Measurements from ENCODE around the gene CFL2. TPM values are rescaled to one million over a fixed set of nuclear protein-coding genes. Genes with fewer than 3 reads are reported as not detected.

Gene CFL2
- total RNA-seq, 1 experiment from 2014 or later: 55.2 TPM

DNA sequence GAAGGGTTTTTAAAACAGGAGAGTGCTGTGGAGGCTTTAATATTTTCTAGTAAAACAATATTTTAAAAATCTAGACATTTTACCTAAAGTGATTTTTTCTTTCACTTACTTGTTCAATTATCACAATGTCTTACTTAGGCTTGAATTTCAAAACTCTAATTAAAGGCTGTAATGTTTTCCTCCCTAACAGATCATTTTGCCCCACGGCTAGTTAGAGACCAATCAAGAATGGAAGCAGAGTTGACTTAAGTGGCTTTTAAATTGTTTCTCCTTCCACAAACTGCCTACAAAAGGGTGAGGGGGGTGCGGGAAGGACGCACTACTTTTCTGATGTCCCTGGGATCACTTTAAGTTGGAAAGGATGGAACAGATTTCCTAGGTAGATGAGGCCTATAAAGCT, 9.5 kb upstream of the CFL2 start:
- TF ChIP-seq, protein P1, sequence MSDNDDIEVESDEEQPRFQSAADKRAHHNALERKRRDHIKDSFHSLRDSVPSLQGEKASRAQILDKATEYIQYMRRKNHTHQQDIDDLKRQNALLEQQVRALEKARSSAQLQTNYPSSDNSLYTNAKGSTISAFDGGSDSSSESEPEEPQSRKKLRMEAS (IDR thresholded peaks at IDR 0.05): no peak
- no peaks in the 10 kb centered on the region for H3K9me3 ChIP-seq (ENCODE audit: control insufficient read depth in 1 of 2, insufficient read depth in 1 of 2, low read depth in 1 of 2, low read length in 2 of 2)
- intact Hi-C loops (cut with micrococcal nuclease): loop anchor here (2.0 kb wide), 1 partner anchor 51 kb away; no protein-coding TSS in a partner anchor
- H3K79me2 ChIP-seq (ENCODE audit: insufficient read depth, low read length): no peaks in the 10 kb centered on the region
- no peak overlapping the region for H3K4me3 ChIP-seq (replicated peaks in 1 of 2; ENCODE audit: low read depth in 1 of 2, low read length in 2 of 2)
- CTCF ChIA-PET: interaction anchor here (1.2 kb wide), 1 partner anchor 22 kb away, joined by 5 read pairs; no protein-coding TSS in a partner anchor
- no peaks in the 10 kb centered on the region for H3K9me2 ChIP-seq (ENCODE audit: insufficient read depth)
- POLR2A ChIA-PET: no interaction called here
- no peak overlapping the region for H3K27ac ChIP-seq (ENCODE audit: low read depth, low read length)
- peaks cover 8 to 12% of the 10 kb centered on the region in 2 experiments; a peak in 3 of 4 replicates for H3K4me1 ChIP-seq (ENCODE audit: control insufficient read depth in 1 of 2, insufficient read depth in 2 of 2, low read length in 2 of 2)
- H4K20me1 ChIP-seq (ENCODE audit: insufficient read depth): no peaks in the 10 kb centered on the region
- RAD21 ChIA-PET (ENCODE audit: low non-redundant PET in 1 of 2, low total read pairs in 2 of 2, uncharacterized antibody in 2 of 2, unreplicated experiment in 2 of 2): no interaction called here
- BruUV-seq (replicated peaks): no TSS peak
- no peaks in the 10 kb centered on the region for H3K27me3 ChIP-seq (ENCODE audit: insufficient read depth, low read length)
- no peak overlapping the region for H3K4me2 ChIP-seq (ENCODE audit: low read length)
- no peaks in the 10 kb centered on the region for H3K36me3 ChIP-seq (ENCODE audit: control insufficient read depth in 1 of 2, insufficient read depth in 2 of 2, low read length in 2 of 2)
- no peak for DNase-seq (ENCODE audit: low read depth, low spot score)
- H2AFZ ChIP-seq (ENCODE audit: low read depth, low read length, poor library complexity, severe bottlenecking): no peak overlapping the region
- no peak for ATAC-seq
- no peak overlapping the region for H3K9ac ChIP-seq (ENCODE audit: low read length)

DNA sequence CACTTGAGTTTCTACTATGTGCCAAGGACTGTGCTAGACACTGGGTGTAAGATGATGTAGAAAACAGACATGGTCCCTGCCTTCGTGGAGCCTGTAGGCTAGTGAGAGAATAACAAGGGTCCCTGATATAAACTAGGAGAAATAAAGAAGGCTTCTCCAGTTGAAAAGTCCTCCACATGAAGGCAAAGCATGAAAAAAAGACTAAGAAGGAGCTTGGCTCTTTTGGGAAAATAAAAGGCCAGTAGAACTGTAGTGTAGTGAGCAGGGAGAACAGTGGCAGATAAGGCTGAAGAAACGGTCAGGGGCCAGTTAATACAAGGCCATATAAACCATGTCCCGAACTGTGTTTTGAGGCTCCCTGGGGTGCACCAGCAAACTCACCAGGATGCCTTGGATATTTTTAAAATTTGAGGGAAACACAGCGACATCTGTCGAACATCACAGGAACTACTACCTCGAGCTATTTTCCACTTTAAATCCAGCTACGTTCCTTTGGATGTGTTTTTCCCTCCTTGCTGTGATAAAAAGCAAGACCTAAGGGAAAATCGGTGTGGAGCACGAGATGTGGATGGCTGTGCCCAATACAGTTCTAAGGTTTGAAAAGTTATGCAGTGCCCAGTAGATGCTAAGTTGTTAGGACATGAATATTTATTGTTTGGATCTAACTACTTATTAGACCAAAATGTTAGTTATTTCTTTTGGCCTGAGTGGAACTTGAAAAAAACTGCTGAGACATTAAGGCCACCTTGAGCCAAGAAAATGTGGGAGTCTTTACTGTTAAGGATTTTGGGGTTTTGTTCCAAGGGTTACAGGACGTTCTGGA, 8.5 kb upstream of the CFL2 start:
- BruUV-seq (replicated peaks): no TSS peak
- peak overlapping the region; percentile 72 for H2AFZ ChIP-seq (ENCODE audit: low read depth, low read length, poor library complexity, severe bottlenecking)
- no peaks in the 10 kb centered on the region for H3K79me2 ChIP-seq (ENCODE audit: insufficient read depth, low read length)
- ChIA-PET CTCF (interaction anchor here (0.6 to 2.2 kb wide), 21 partner anchors 8 to 342 kb away, joined by 3 to 36 read pairs (median 5); partner anchors contain the start of gene CFL2), POLR2A (interaction anchor here (0.9 to 1.9 kb wide), 4 partner anchors 9 to 30 kb away, joined by 3 to 5 read pairs (median 4); no protein-coding TSS in a partner anchor), RAD21 (ENCODE audit: low non-redundant PET in 1 of 2, low total read pairs in 2 of 2, uncharacterized antibody in 2 of 2, unreplicated experiment in 2 of 2) (interaction anchor here in 1 of 2 experiments (0.6 to 0.8 kb wide), 3 partner anchors 29 to 159 kb away, joined by 3 to 4 read pairs (median 3); no protein-coding TSS in a partner anchor)
- no peak overlapping the region for H3K4me3 ChIP-seq (replicated peaks in 1 of 2; ENCODE audit: low read depth in 1 of 2, low read length in 2 of 2)
- ATAC-seq (peak; percentile 81), DNase-seq (ENCODE audit: low read depth, low spot score) (peak; percentile 61)
- no peaks in the 10 kb centered on the region for H4K20me1 ChIP-seq (ENCODE audit: insufficient read depth)
- peak overlapping the region; percentile 4; the same call in 1 of the 2 replicates for H3K9ac ChIP-seq (ENCODE audit: low read length)
- peak overlapping the region; percentile 17; the same call in 1 of the 2 replicates for H3K27ac ChIP-seq (ENCODE audit: low read depth, low read length)
- H3K9me3 ChIP-seq (ENCODE audit: control insufficient read depth in 1 of 2, insufficient read depth in 1 of 2, low read depth in 1 of 2, low read length in 2 of 2): no peaks in the 10 kb centered on the region
- peaks cover 8 to 15% of the 10 kb centered on the region in 2 experiments; a peak in 3 of 4 replicates for H3K4me1 ChIP-seq (ENCODE audit: control insufficient read depth in 1 of 2, insufficient read depth in 2 of 2, low read length in 2 of 2)
- peak overlapping the region; percentile 33 for H3K4me2 ChIP-seq (ENCODE audit: low read length)
- intact Hi-C loops (cut with micrococcal nuclease): loop anchor here (2.0 kb wide), 1 partner anchor 50 kb away; no protein-coding TSS in a partner anchor
- H3K9me2 ChIP-seq (ENCODE audit: insufficient read depth): no peaks in the 10 kb centered on the region
- peak; percentile 75 for TF ChIP-seq RAD21 (IDR thresholded peaks at IDR 0.05; ENCODE audit: low read depth)
- TF ChIP-seq CEBPB (IDR thresholded peaks at IDR 0.05; ENCODE audit: low read depth): no peak
- TF ChIP-seq, protein P2, sequence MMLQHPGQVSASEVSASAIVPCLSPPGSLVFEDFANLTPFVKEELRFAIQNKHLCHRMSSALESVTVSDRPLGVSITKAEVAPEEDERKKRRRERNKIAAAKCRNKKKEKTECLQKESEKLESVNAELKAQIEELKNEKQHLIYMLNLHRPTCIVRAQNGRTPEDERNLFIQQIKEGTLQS (IDR thresholded peaks at IDR 0.05): no peak
- no peak for TF ChIP-seq CBX3 (IDR thresholded peaks at IDR 0.05; ENCODE audit: low read depth)
- no peak for TF ChIP-seq ZFX (IDR thresholded peaks at IDR 0.05)
- TF ChIP-seq, protein P1 (IDR thresholded peaks at IDR 0.05): peak; percentile 27; the same call in 1 of the 2 replicates
- TF ChIP-seq, protein P3, sequence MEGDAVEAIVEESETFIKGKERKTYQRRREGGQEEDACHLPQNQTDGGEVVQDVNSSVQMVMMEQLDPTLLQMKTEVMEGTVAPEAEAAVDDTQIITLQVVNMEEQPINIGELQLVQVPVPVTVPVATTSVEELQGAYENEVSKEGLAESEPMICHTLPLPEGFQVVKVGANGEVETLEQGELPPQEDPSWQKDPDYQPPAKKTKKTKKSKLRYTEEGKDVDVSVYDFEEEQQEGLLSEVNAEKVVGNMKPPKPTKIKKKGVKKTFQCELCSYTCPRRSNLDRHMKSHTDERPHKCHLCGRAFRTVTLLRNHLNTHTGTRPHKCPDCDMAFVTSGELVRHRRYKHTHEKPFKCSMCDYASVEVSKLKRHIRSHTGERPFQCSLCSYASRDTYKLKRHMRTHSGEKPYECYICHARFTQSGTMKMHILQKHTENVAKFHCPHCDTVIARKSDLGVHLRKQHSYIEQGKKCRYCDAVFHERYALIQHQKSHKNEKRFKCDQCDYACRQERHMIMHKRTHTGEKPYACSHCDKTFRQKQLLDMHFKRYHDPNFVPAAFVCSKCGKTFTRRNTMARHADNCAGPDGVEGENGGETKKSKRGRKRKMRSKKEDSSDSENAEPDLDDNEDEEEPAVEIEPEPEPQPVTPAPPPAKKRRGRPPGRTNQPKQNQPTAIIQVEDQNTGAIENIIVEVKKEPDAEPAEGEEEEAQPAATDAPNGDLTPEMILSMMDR (IDR thresholded peaks at IDR 0.05 in 2 of 3, conservative IDR thresholded peaks at IDR 0.05 in 1 of 3; ENCODE audit: borderline replicate concordance in 1 of 3, insufficient read depth in 1 of 3, low read depth in 2 of 3, low read length in 2 of 3): peak; percentile 57 to 72 (median 68); a peak in 5 of 6 replicates
- TF ChIP-seq EZH2 (IDR thresholded peaks at IDR 0.05): no peak
- TF ChIP-seq POLR2AphosphoS5 (IDR thresholded peaks at IDR 0.05; ENCODE audit: low read depth, low read length): no peak
- no peaks in the 10 kb centered on the region for H3K27me3 ChIP-seq (ENCODE audit: insufficient read depth, low read length)
- no peaks in the 10 kb centered on the region for H3K36me3 ChIP-seq (ENCODE audit: control insufficient read depth in 1 of 2, insufficient read depth in 2 of 2, low read length in 2 of 2)

Data from HCT116 (cell line).